Trophoblast cell (in vitro differentiated cells and primary cell): ENCODE measurements around the gene NHP2.

Experiments used
- DNase-seq, 2 donors: peaks; one replicate each; pipeline ENCODE4 v3.0.0-alpha.2; 2016
- H2AFZ ChIP-seq: 2 replicates; pipeline ENCODE4 v1.6.1; 2013; ENCODE audit warnings: low read length, moderate library complexity, mild to moderate bottlenecking; ENCODE audit not compliant: insufficient read depth, poor library complexity
- H2AK5ac ChIP-seq: 2 replicates; pipeline ENCODE4 v1.6.1; 2013; ENCODE audit warnings: mild to moderate bottlenecking, low read length
- H2BK120ac ChIP-seq: 2 replicates; pipeline ENCODE4 v1.6.1; 2013; ENCODE audit warnings: low read length, mild to moderate bottlenecking, moderate library complexity; ENCODE audit not compliant: insufficient read depth, poor library complexity
- H2BK12ac ChIP-seq: 2 replicates; pipeline ENCODE4 v1.6.1; 2013; ENCODE audit warnings: mild to moderate bottlenecking, low read length, moderate library complexity
- H2BK5ac ChIP-seq: 2 replicates; pipeline ENCODE4 v1.6.1; 2013; ENCODE audit warnings: low read length, low read depth, moderate library complexity, mild to moderate bottlenecking; ENCODE audit not compliant: poor library complexity
- H3K14ac ChIP-seq: 2 replicates; pipeline ENCODE4 v1.6.1; 2013; ENCODE audit warnings: mild to moderate bottlenecking, low read length
- H3K18ac ChIP-seq: 2 replicates; pipeline ENCODE4 v1.6.1; 2013; ENCODE audit warnings: mild to moderate bottlenecking, low read length
- H3K23ac ChIP-seq: 2 replicates; pipeline ENCODE4 v1.6.1; 2013; ENCODE audit warnings: low read length
- H3K27ac ChIP-seq: 2 replicates; pipeline ENCODE4 v1.5.1; 2013; ENCODE audit warnings: low read depth, mild to moderate bottlenecking, inconsistent platforms, low read length, moderate library complexity
- H3K27me3 ChIP-seq: 2 replicates; pipeline ENCODE4 v1.6.1; 2013; ENCODE audit warnings: inconsistent platforms, mild to moderate bottlenecking, low read length, moderate library complexity; ENCODE audit not compliant: insufficient read depth
- H3K36me3 ChIP-seq, 2 experiments: 1 replicate in 1 of 2; 2 replicates in 1 of 2; pipeline ENCODE4 v1.6.1; 2013; ENCODE audit warnings: low read length in 2 of 2, mild to moderate bottlenecking in 2 of 2, moderate library complexity in 1 of 2; ENCODE audit not compliant: insufficient read depth in 2 of 2, control insufficient read depth in 1 of 2
- H3K4ac ChIP-seq: 2 replicates; pipeline ENCODE4 v1.6.1; 2013; ENCODE audit warnings: low read depth, mild to moderate bottlenecking, low read length, moderate library complexity
- H3K4me1 ChIP-seq, 2 experiments: 1 replicate in 1 of 2; 2 replicates in 1 of 2; pipeline ENCODE4 v1.6.1; 2013; ENCODE audit warnings: low read length in 2 of 2, mild to moderate bottlenecking in 2 of 2, moderate library complexity in 1 of 2; ENCODE audit not compliant: insufficient read depth in 2 of 2, control insufficient read depth in 1 of 2
- H3K4me2 ChIP-seq: 2 replicates; pipeline ENCODE4 v1.6.1; 2013; ENCODE audit warnings: inconsistent platforms, mild to moderate bottlenecking, low read length, moderate library complexity
- H3K4me3 ChIP-seq: 2 replicates; pipeline ENCODE4 v1.5.1; 2013; ENCODE audit warnings: mild to moderate bottlenecking, low read depth, low read length, inconsistent platforms
- H3K79me1 ChIP-seq: one replicate; pipeline ENCODE4 v1.6.1; 2013; ENCODE audit warnings: low read length
- H3K79me2 ChIP-seq: 2 replicates; pipeline ENCODE4 v1.6.1; 2013; ENCODE audit warnings: low read length, mild to moderate bottlenecking; ENCODE audit not compliant: control insufficient read depth, insufficient read depth, poor library complexity
- H3K9ac ChIP-seq: 2 replicates; pipeline ENCODE4 v1.6.1; 2013; ENCODE audit warnings: mild to moderate bottlenecking, low read length
- H3K9me3 ChIP-seq: 2 replicates; pipeline ENCODE4 v1.6.1; 2013; ENCODE audit warnings: low read depth, mild to moderate bottlenecking, control low read depth, inconsistent platforms, low read length; ENCODE audit not compliant: insufficient read depth
- H4K12ac ChIP-seq: 2 replicates; pipeline ENCODE4 v1.6.1; 2013; ENCODE audit warnings: low read depth, mild to moderate bottlenecking, low read length, moderate library complexity
- H4K8ac ChIP-seq: 2 replicates; pipeline ENCODE4 v1.6.1; 2013; ENCODE audit warnings: low read depth, mild to moderate bottlenecking, low read length, moderate library complexity
- H4K91ac ChIP-seq: one replicate; pipeline ENCODE4 v1.6.1; 2013; ENCODE audit warnings: low read depth, mild to moderate bottlenecking, low read length, moderate library complexity
- WGBS: extraction: QIAGEN DNeasy Blood & Tissue Kit; methylation state at CpG from one replicate; pipeline ENCODE4 v1.1.7; 2013; ENCODE audit warnings: missing lambda C conversion rate; ENCODE audit not compliant: insufficient read length, insufficient coverage; ENCODE audit errors: extremely low coverage; 5-methylcytosine and 5-hydroxymethylcytosine counted together

NHP2 gene

DNA sequence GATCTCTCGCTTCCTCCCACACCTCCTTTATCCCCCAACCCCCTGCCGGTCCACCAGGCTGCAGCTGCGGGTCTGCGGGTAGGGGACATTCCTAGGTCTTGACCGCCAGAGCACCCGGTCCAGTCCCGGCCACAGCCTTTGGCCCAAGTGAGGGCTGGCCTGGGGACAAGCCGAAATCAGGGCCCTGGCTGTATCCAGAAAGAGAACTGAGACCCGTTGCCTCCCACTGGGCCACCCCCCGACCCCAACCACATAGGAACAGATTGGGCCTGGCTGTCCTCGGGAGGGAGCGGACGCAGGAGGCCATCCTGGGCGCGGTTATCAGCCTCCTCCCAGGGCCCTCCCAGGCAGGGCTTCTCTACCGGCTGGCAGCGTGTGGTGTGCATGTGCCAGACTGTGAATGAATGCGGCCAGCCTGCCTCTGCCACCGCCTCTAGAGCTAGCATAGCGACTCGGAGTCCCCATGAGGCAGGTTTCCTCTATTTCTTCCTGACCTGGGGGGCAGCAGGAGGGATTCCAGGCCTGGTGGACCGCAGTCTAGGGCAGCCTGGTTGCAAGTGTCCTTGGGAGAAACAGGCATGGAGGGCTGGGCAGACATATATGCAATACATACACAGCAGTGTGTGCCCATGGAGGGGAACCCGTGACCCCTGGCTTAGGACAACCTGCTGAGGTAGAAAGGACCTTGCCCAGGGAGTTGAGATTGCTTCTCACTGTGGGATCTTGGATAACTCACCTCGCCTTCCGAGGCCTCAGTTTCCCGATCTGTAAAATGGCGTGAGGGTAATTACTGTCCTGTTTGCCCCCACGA lies 39.2 kb downstream of the NHP2 start:
- no CpG with 5 or more reads among the region's 28 CpGs for WGBS
- peaks cover 2% of the 10 kb centered on the region for H3K9me3 ChIP-seq
- peaks cover 1 to 2% of the 10 kb centered on the region in 2 experiments for H3K36me3 ChIP-seq
- H4K91ac ChIP-seq = peak overlapping the region; percentile 8
- H2AFZ ChIP-seq = no peak overlapping the region
- peak; percentile 91 to 92 for DNase-seq
- peak overlapping the region; percentile 93 for H3K18ac ChIP-seq
- no peak overlapping the region for H4K8ac ChIP-seq
- no peak overlapping the region for H3K14ac ChIP-seq
- peak overlapping the region; percentile 96 for H3K4me2 ChIP-seq
- peak overlapping the region; percentile 47 for H3K9ac ChIP-seq
- peaks cover 12% of the 10 kb centered on the region for H3K79me1 ChIP-seq
- H3K4me1 ChIP-seq = peaks cover 23 to 32% of the 10 kb centered on the region in 2 experiments
- H3K4ac ChIP-seq = peak overlapping the region; percentile 12
- H4K12ac ChIP-seq = no peak overlapping the region
- no peak overlapping the region for H2BK5ac ChIP-seq
- H3K79me2 ChIP-seq = peaks cover 5% of the 10 kb centered on the region
- no peaks in the 10 kb centered on the region for H3K27me3 ChIP-seq
- H3K23ac ChIP-seq = no peak overlapping the region
- peak overlapping the region; percentile 84 for H2BK120ac ChIP-seq
- H2AK5ac ChIP-seq = no peak overlapping the region
- H3K4me3 ChIP-seq = peak overlapping the region; percentile 80
- no peak overlapping the region for H2BK12ac ChIP-seq
- no peak overlapping the region for H3K27ac ChIP-seq

DNA sequence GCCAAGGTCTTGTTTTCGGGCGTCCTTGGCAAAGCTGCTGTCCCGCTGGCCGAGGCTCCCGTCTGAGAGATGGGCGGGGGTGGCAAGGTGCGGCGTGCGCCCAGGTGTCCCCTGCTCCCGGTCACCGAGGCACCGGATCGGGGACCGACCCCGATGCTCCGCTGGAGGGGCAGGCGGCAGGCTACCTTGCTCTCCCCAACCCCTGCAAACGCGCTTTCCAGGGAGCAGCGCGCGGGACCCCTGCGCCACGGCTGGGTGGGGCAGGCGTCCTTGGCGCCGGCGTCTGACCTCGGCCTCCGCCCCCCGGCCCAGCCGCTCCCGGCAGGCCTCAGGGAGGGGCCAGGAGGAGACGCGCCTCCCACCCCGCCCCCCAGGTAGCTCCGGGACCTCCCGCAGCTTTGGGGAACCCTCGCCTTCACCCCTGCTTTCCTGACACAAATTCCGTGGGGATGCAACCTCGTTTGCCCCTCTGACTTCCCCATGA lies 39.8 kb downstream of the NHP2 start:
- whole genome bisulfite sequencing = no CpG with 5 or more reads among the region's 41 CpGs
- Histone ChIP-seq H3K23ac (no peak overlapping the region), H2BK12ac (peak overlapping the region; percentile 72), H3K27ac (peak overlapping the region; percentile 22), H3K27me3 (no peaks in the 10 kb centered on the region), H2AFZ (peak overlapping the region; percentile 92), H4K12ac (peak overlapping the region; percentile 90), H3K14ac (peak overlapping the region; percentile 92), H3K9me3 (peaks cover 2% of the 10 kb centered on the region), H2BK5ac (peak overlapping the region; percentile 52), H3K79me1 (peaks cover 12% of the 10 kb centered on the region), H4K8ac (peak overlapping the region; percentile 92), H3K4me1 (peaks cover 23 to 32% of the 10 kb centered on the region in 2 experiments), H2AK5ac (peak overlapping the region; percentile 75), H3K4ac (peak overlapping the region; percentile 68), H3K36me3 (no peaks in the 10 kb centered on the region), H3K79me2 (peaks cover 5% of the 10 kb centered on the region), H3K18ac (peak overlapping the region; percentile 93), H2BK120ac (peak overlapping the region; percentile 84), H4K91ac (peak overlapping the region; percentile 83), H3K4me3 (peak overlapping the region; percentile 80), H3K4me2 (peak overlapping the region; percentile 96), H3K9ac (peak overlapping the region; percentile 57)
- DNase-seq = no peak

DNA sequence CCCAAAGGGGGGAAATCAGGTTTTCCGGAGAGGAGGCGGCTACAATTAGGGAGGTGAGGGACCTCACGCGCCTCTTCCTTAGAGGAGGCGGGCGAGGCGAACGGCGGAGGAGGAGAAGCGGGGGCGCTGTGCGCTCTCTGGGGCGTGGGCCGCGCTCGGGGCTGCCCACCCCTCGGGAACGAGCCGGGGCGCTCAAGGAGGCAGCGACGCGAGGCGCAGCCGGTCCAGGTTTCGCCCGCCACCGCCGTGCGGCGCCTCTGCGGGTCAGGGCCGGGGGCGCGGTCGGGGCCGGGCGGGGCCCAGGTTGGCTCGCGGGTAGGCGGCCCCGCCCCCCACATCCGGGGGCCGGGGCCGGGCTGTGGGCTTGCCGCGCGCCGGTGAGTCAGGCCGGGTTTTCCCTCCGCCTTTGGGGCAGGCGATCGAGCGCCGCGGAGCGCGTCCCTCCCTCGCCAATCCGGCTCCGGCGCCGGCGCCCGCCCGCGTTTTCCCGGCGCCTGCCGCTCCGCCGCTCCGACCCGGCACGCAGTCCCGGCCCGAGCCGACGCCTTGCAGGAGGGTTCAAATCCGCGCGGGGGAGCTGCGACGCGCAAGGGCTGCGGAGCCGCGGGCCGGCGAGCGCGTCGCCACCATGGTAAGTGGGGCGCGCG lies 40.4 kb downstream of the NHP2 start, which contains the start of gene N4BP3:
Gene N4BP3 (plus strand): TSS at position 392 of the 647 bp plus-strand sequence. CDS start 6,052 bp downstream, outside the sequence.
- H3K4me1 ChIP-seq = peaks cover 28 to 37% of the 10 kb centered on the region in 2 experiments
- H3K9me3 ChIP-seq = peaks cover 2% of the 10 kb centered on the region
- peak within 1 kb of the TSS; percentile 90 for H4K91ac ChIP-seq
- peaks cover 12% of the 10 kb centered on the region for H3K79me1 ChIP-seq
- DNase-seq = peak; percentile 93 to 94
- peak within 1 kb of the TSS; percentile 93 for H3K18ac ChIP-seq
- peak within 1 kb of the TSS; percentile 86 for H2BK120ac ChIP-seq
- peak within 1 kb of the TSS; percentile 92 for H3K14ac ChIP-seq
- H3K4me3 ChIP-seq = peak within 1 kb of the TSS; percentile 80
- no CpG with 5 or more reads among the region's 96 CpGs for WGBS
- peak within 1 kb of the TSS; percentile 92 for H2AFZ ChIP-seq
- H3K36me3 ChIP-seq = no peaks in the 10 kb centered on the region
- H2AK5ac ChIP-seq = peak within 1 kb of the TSS; percentile 75
- peak within 1 kb of the TSS; percentile 78 for H2BK12ac ChIP-seq
- peak within 1 kb of the TSS; percentile 83 for H3K4ac ChIP-seq
- peak within 1 kb of the TSS; percentile 96 for H3K4me2 ChIP-seq
- H3K79me2 ChIP-seq = peaks cover 5% of the 10 kb centered on the region
- H3K9ac ChIP-seq = peak within 1 kb of the TSS; percentile 57
- peak within 1 kb of the TSS; percentile 70 for H2BK5ac ChIP-seq
- no peaks in the 10 kb centered on the region for H3K27me3 ChIP-seq
- peak within 1 kb of the TSS; percentile 22 for H3K27ac ChIP-seq
- H3K23ac ChIP-seq = no peak within 1 kb of the TSS
- peak within 1 kb of the TSS; percentile 90 for H4K12ac ChIP-seq
- H4K8ac ChIP-seq = peak within 1 kb of the TSS; percentile 92

DNA sequence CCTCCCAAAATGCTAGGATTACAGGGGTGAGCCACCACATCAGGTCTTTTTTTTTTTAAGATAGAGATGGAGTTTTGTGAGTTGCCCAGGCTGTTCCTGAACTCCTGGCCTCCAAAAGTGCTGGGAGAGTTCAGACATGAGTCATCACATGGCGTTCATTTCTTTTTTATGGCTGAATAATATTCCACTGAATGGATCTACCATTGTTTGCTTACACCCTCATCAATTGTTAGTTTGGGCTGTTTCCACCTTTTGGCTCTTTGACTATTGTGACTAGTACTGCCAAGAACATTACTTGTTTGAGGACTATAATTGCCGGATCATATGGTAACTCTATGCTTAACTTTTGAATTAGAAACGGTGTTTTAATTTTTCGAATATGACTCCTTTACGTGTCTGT lies 41.1 kb downstream of the NHP2 start:
- no CpG with 5 or more reads among the region's 5 CpGs for WGBS
- Histone ChIP-seq H4K91ac (no peak overlapping the region), H4K8ac (no peak overlapping the region), H3K79me2 (peaks cover 5% of the 10 kb centered on the region), H3K9me3 (peaks cover 2% of the 10 kb centered on the region), H3K4me1 (peaks cover 32 to 42% of the 10 kb centered on the region in 2 experiments), H3K27me3 (no peaks in the 10 kb centered on the region), H2BK12ac (no peak overlapping the region), H4K12ac (no peak overlapping the region), H3K23ac (no peak overlapping the region), H2BK5ac (no peak overlapping the region), H2AK5ac (no peak overlapping the region), H3K36me3 (no peaks in the 10 kb centered on the region), H3K14ac (no peak overlapping the region), H3K4me3 (no peak overlapping the region), H3K79me1 (peaks cover 12% of the 10 kb centered on the region), H3K18ac (no peak overlapping the region), H3K4ac (no peak overlapping the region), H3K4me2 (no peak overlapping the region), H3K9ac (no peak overlapping the region), H2AFZ (no peak overlapping the region), H3K27ac (no peak overlapping the region), H2BK120ac (no peak overlapping the region)
- DNase-seq = peak in 1 of 2 donors; percentile 74
